Lower leg skin (tissue), 4 donors: ENCODE measurements around the gene STAC3. TPM values are rescaled to one million over a fixed set of nuclear protein-coding genes. Genes with fewer than 3 reads are reported as not detected.

ENCODE experiments used
- DNase-seq, 2 donors: peaks; one replicate each; pipeline ENCODE4 v3.0.0-alpha.2; 2019; ENCODE audit warnings: low spot score in 2 of 2
- H3K4me3 ChIP-seq: fragments of 200-600 bp; sonication (generic); 2 replicates; pipeline ENCODE4 v1.5.1; 2017; ENCODE audit warnings: mild to moderate bottlenecking, low read depth; ENCODE audit not compliant: poor library complexity, severe bottlenecking
- POLR2A ChIP-seq, 2 donors: fragments of 450-650 bp; IDR thresholded peaks; one replicate each; pipeline ENCODE4 v1.6.1; 2016 to 2017; ENCODE audit warnings: antibody characterized with exemption in 2 of 2, mild to moderate bottlenecking in 1 of 2, moderate library complexity in 1 of 2
- WGBS, 2 donors: methylation state at CpG; one replicate each; pipeline ENCODE4 v1.1.5; 2018; 5-methylcytosine and 5-hydroxymethylcytosine counted together
- intact Hi-C: fragments of 100-400 bp; cut with DNase I; formaldehyde crosslinking; loops from one replicate; pipeline ENCODE4 v1.15.0; 2023; ENCODE audit warnings: low total_unique reads
- total RNA-seq, 4 donors: library from RNA; depleted of rRNA; stranded (reverse); fragments of >200 nt; gene quantifications; one replicate each; pipeline ENCODE4 v1.1.0, GENCODE V29; 2016
- TF ChIP-seq, protein P1 (sequence below), 3 donors: fragments of 450-650 bp; IDR thresholded peaks; one replicate each; pipeline ENCODE4 v1.5.1; 2016; ENCODE audit warnings: antibody characterized with exemption in 3 of 3, mild to moderate bottlenecking in 3 of 3, moderate library complexity in 2 of 3

The STAC3 gene
- total RNA-seq, 4 donors from 2014 or later, result 0.71 to 3.8 (median 1.5) TPM

DNA sequence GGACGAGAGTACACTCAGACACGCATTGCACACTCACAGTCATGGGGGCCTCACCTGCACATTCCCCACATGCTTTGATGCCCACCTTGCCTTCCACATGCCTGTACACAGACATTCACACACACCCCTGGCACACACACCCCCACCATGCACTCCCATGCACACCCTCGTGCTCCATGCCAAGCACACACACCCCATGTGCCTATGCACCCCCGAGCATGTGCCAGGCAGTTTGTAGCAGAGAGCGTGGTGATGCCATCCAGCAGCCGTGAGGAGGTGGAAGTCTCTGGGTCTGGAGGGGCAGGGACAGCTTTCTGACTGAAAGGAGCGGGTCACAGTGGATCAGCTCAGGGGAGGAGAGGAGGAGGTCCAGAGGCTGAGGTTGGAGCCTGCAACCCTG lies 45.1 kb downstream of the STAC3 start:
- intact Hi-C loops, result no loop called here
- no peak for DNase-seq
- TF ChIP-seq POLR2A (IDR thresholded peaks at IDR 0.05), result no peak
- TF ChIP-seq, protein P1, sequence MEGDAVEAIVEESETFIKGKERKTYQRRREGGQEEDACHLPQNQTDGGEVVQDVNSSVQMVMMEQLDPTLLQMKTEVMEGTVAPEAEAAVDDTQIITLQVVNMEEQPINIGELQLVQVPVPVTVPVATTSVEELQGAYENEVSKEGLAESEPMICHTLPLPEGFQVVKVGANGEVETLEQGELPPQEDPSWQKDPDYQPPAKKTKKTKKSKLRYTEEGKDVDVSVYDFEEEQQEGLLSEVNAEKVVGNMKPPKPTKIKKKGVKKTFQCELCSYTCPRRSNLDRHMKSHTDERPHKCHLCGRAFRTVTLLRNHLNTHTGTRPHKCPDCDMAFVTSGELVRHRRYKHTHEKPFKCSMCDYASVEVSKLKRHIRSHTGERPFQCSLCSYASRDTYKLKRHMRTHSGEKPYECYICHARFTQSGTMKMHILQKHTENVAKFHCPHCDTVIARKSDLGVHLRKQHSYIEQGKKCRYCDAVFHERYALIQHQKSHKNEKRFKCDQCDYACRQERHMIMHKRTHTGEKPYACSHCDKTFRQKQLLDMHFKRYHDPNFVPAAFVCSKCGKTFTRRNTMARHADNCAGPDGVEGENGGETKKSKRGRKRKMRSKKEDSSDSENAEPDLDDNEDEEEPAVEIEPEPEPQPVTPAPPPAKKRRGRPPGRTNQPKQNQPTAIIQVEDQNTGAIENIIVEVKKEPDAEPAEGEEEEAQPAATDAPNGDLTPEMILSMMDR (IDR thresholded peaks at IDR 0.05), result no peak
- H3K4me3 ChIP-seq, result no peak overlapping the region
- 79 to 82% methylated on average over 7 of the region's 7 CpGs for WGBS, 2 donors

DNA sequence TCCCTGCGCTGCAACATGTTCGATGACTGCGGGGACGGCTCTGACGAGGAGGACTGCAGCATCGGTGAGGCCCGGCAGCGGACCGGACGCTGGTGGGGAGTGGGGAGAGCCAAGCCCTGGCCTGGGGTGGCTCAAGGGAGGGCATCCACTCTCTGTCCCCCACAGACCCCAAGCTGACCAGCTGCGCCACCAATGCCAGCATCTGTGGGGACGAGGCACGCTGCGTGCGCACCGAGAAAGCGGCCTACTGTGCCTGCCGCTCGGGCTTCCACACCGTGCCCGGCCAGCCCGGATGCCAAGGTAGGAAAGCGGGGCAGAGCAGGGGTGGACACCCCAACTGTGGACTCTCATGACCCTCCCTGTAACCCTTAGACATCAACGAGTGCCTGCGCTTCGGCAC lies 45.8 kb downstream of the STAC3 start:
- intact Hi-C loops, result no loop called here
- no peak overlapping the region for H3K4me3 ChIP-seq
- no peak for DNase-seq
- WGBS, 2 donors, result 94 to 96% methylated on average over 26 of the region's 26 CpGs
- TF ChIP-seq, protein P1 (IDR thresholded peaks at IDR 0.05), result no peak
- no peak for TF ChIP-seq POLR2A (IDR thresholded peaks at IDR 0.05)

DNA sequence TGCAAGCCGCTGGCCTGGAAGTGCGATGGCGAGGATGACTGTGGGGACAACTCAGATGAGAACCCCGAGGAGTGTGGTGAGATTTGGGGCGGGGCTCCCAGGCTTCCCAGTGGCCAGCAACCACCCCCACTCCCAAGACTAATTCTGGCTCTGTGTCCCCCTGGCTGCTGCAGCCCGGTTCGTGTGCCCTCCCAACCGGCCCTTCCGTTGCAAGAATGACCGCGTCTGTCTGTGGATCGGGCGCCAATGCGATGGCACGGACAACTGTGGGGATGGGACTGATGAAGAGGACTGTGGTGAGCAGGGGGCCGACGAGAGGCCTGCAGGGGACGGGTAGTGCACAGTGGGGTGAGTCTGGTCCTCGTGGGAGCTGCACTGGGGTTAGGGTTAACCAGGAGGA lies 46.5 kb downstream of the STAC3 start:
- no peak for DNase-seq
- WGBS, 2 donors, result 87 to 89% methylated on average over 19 of the region's 19 CpGs
- intact Hi-C loops, result no loop called here
- no peak for TF ChIP-seq POLR2A (IDR thresholded peaks at IDR 0.05)
- TF ChIP-seq, protein P1 (IDR thresholded peaks at IDR 0.05), result no peak
- no peak overlapping the region for H3K4me3 ChIP-seq

DNA sequence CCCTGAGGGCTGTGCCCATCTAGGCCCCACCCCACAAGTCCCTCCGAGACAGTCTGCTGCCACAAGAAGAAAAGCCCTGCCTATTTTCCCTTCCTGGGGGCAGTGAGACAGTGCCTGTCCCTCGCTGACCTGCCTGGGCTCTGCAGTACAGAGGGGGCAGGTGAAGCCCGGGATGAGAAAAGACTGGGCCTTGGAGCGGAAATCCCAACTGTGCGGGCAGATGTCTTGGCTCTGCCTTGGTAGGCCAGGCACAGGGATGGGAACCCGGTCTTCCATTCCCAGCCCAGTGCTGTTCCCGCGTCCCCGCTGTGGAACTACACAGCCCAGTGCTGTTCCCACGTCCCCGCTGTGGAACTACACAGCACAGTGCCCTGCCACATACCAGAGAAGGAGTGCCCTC lies 47.2 kb downstream of the STAC3 start:
- H3K4me3 ChIP-seq, result no peak overlapping the region
- DNase-seq, result no peak
- TF ChIP-seq, protein P1 (IDR thresholded peaks at IDR 0.05), result no peak
- TF ChIP-seq POLR2A (IDR thresholded peaks at IDR 0.05), result no peak
- 78 to 82% methylated on average over 10 of the region's 11 CpGs for WGBS, 2 donors
- intact Hi-C loops, result no loop called here

DNA sequence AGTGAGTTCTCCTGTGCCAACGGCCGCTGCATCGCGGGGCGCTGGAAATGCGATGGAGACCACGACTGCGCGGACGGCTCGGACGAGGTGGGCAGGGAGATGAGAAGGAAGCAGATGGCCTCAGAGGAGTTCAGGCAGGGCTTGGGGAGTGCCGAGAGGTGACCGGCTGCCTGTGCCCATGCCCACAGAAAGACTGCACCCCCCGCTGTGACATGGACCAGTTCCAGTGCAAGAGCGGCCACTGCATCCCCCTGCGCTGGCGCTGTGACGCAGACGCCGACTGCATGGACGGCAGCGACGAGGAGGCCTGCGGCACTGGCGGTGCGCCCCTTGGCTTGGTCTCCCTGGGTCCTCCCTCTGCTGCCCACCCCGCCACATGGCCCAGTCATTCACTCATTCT lies 47.8 kb downstream of the STAC3 start:
- TF ChIP-seq POLR2A (IDR thresholded peaks at IDR 0.05), result no peak
- TF ChIP-seq, protein P1 (IDR thresholded peaks at IDR 0.05), result no peak

DNA sequence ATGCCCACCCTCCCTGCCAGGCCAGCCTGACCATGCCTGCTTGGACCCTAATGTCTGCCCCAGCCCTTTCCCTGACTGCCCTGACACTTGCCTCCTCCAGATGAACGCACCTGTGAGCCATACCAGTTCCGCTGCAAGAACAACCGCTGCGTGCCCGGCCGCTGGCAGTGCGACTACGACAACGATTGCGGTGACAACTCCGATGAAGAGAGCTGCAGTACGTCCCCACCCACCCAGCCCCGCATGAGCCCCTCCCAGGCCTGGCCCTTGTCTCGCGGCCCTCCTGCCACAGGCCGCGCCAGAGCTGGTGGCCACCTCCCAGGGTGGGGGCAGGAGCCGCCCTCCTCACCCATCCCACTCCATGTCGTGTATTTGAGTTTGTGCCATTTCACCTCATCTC lies 48.7 kb downstream of the STAC3 start:
- DNase-seq, result no peak
- no peak for TF ChIP-seq POLR2A (IDR thresholded peaks at IDR 0.05)
- TF ChIP-seq, protein P1 (IDR thresholded peaks at IDR 0.05), result no peak
- intact Hi-C loops, result no loop called here
- no peak overlapping the region for H3K4me3 ChIP-seq
- 79 to 84% methylated on average over 19 of the region's 19 CpGs for WGBS, 2 donors

More for the DNA sequence above, 47.8 kb downstream of the STAC3 start:
- H3K4me3 ChIP-seq, result no peak overlapping the region
- DNase-seq, result no peak
- 91 to 95% methylated on average over 28 of the region's 28 CpGs for WGBS, 2 donors
- intact Hi-C loops, result no loop called here
